Left renal pelvis (tissue), 4 donors: ENCODE measurements around the gene VPS54. TPM values are rescaled to one million over a fixed set of nuclear protein-coding genes. Genes with fewer than 3 reads are reported as not detected.

Experiments used
- DNase-seq, 4 donors: peaks; one replicate each; pipeline ENCODE4 v3.0.0-alpha.2; 2013; ENCODE audit warnings: low read depth in 4 of 4, low spot score in 3 of 4
- polyA plus RNA-seq, 4 donors: library from polyadenylated mRNA; unstranded; fragments of 120-200 nt; gene quantifications; one replicate each; pipeline ENCODE4 v1.2.1, GENCODE V29; 2013; ENCODE audit not compliant: insufficient read length in 4 of 4

VPS54 gene
- polyA plus RNA-seq, 4 donors, result 43.6 to 51.2 (median 49.7) TPM

GRCh38 chr2:64024259-64024949, 5.2 kb upstream of the VPS54 start:
- no peak for DNase-seq

- no peak for DNase-seq
Measured at GRCh38 chr2:64023485-64024258, 4.4 kb upstream of the VPS54 start.

- no peak for DNase-seq
Measured at GRCh38 chr2:64021578-64021977, 2.4 kb upstream of the VPS54 start.

- DNase-seq, result no peak
Measured at GRCh38 chr2:64019975-64020528, 824 bp upstream of the VPS54 start.

- peak in 3 of 4 donors; percentile 29 to 47 (median 37) for DNase-seq
Measured at GRCh38 chr2:64018701-64019082, 536 bp downstream of the VPS54 start.

GRCh38 chr2:64017811-64018700, 1.2 kb downstream of the VPS54 start:
- peak in 2 of 4 donors; percentile 29 to 31 for DNase-seq

- no peak for DNase-seq
Measured at GRCh38 chr2:64015898-64016297, 3.3 kb downstream of the VPS54 start.

- no peak for DNase-seq
Measured at GRCh38 chr2:64015391-64015790, 3.8 kb downstream of the VPS54 start.

- no peak for DNase-seq
Measured at GRCh38 chr2:64014628-64015027, 4.6 kb downstream of the VPS54 start.

GRCh38 chr2:64013053-64013452, 6.2 kb downstream of the VPS54 start:
- DNase-seq, result no peak

- no peak for DNase-seq
Measured at GRCh38 chr2:64012115-64012514, 7.1 kb downstream of the VPS54 start.

- DNase-seq, result no peak
Measured at GRCh38 chr2:64008434-64009009, 10.7 kb downstream of the VPS54 start.

GRCh38 chr2:64007924-64008323, 11.3 kb downstream of the VPS54 start:
- no peak for DNase-seq

- no peak for DNase-seq
Measured at GRCh38 chr2:64005707-64006356, 13.4 kb downstream of the VPS54 start.

GRCh38 chr2:64003239-64003638, 16.0 kb downstream of the VPS54 start:
- no peak for DNase-seq

GRCh38 chr2:64001382-64002101, 17.7 kb downstream of the VPS54 start:
- DNase-seq, result no peak

- DNase-seq, result no peak
Measured at GRCh38 chr2:64000630-64001381, 18.4 kb downstream of the VPS54 start.

GRCh38 chr2:63999049-63999448, 20.2 kb downstream of the VPS54 start:
- no peak for DNase-seq
